Activated B cell treated with CpG ODN at 0.5 μM for 24 hours (primary cell): ENCODE data around the gene DEFB124. TPM values are rescaled to one million over a fixed set of nuclear protein-coding genes. Genes with fewer than 3 reads are reported as not detected.
A peak's percentile ranks its signal among the peaks of the same experiment; 100 is the strongest.
"Not testable (repeated sequence)": the region's sequence is repeated elsewhere in the genome, so short reads cannot be mapped to it uniquely, and the experiment has no call there.

Experiments
- ATAC-seq: fragments of 200-7000 bp; cut with Tn5 transposase; one replicate; pipeline ENCODE4 v1.10.0; 2021; ENCODE audit warnings: low read depth, mild to moderate bottlenecking, moderate library complexity
- CTCF ChIA-PET: fragments of 350-600 bp; sonication (Branson Sonifier 250); formaldehyde crosslinking; loops from one replicate; lab custom pipeline; 2021; ENCODE audit warnings: antibody characterized with exemption; lab: Charles Lee
- POLR2A ChIA-PET: fragments of 350-600 bp; sonication (Branson Sonifier 250); formaldehyde crosslinking; loops from one replicate; lab custom pipeline; 2021; ENCODE audit warnings: antibody characterized with exemption; lab: Charles Lee
- DNase-seq: peaks from one replicate; pipeline ENCODE4 v3.0.0; 2022
- H3K27ac Mint-ChIP-seq: one replicate; pipeline ENCODE4 v1.8.0; 2020; ENCODE audit warnings: mixed read lengths
- H3K27me3 Mint-ChIP-seq: one replicate; pipeline ENCODE4 v1.8.0; 2021; ENCODE audit warnings: mixed read lengths
- H3K36me3 Mint-ChIP-seq: one replicate; pipeline ENCODE4 v1.8.0; 2021; ENCODE audit warnings: low read depth, mixed read lengths
- H3K4me1 Mint-ChIP-seq: one replicate; pipeline ENCODE4 v1.8.0; 2021; ENCODE audit warnings: mixed read lengths
- H3K4me3 Mint-ChIP-seq: one replicate; pipeline ENCODE4 v1.8.0; 2020; ENCODE audit warnings: mild to moderate bottlenecking, mixed read lengths
- H3K9me3 Mint-ChIP-seq: one replicate; pipeline ENCODE4 v1.8.0; 2020; ENCODE audit warnings: mixed read lengths
- CTCF ChIP-seq: fragments of 200-600 bp; IDR thresholded peaks from one replicate; pipeline ENCODE4 v1.8.0; 2022; ENCODE audit warnings: antibody characterized with exemption, mild to moderate bottlenecking
- intact Hi-C: fragments of 100-400 bp; cut with micrococcal nuclease; formaldehyde crosslinking; loops from one replicate; pipeline ENCODE4 v1.15.1; 2024
- total RNA-seq: library from RNA; stranded (reverse); gene quantifications from 2 replicates; pipeline ENCODE4 v1.2.3, GENCODE V29; 2022

The DEFB124 gene
- total RNA-seq, 1 donor from 2014 or later = not detected

- H3K4me1 Mint-ChIP-seq = peaks cover 22% of the 10 kb centered on the region
- POLR2A ChIA-PET = no interaction called here
- ATAC-seq (peak; percentile 21), DNase-seq (no peak)
- CTCF ChIA-PET = no interaction called here
- peaks cover 37% of the 10 kb centered on the region for H3K27me3 Mint-ChIP-seq
- H3K4me3 Mint-ChIP-seq = no peak overlapping the region
- TF ChIP-seq CTCF = no peak
- intact Hi-C loops = no loop called here
- H3K36me3 Mint-ChIP-seq = no peaks in the 10 kb centered on the region
- peaks cover 3% of the 10 kb centered on the region for H3K9me3 Mint-ChIP-seq
- no peak overlapping the region for H3K27ac Mint-ChIP-seq
These were observed 860 bp downstream of the DEFB124 start for GRCh38 chr20:31474097-31474436.

- TF ChIP-seq CTCF = no peak
- ATAC-seq (no peak), DNase-seq (no peak)
- no peak overlapping the region for H3K4me3 Mint-ChIP-seq
- no peak overlapping the region for H3K27ac Mint-ChIP-seq
- H3K9me3 Mint-ChIP-seq = peaks cover 3% of the 10 kb centered on the region
- no peaks in the 10 kb centered on the region for H3K36me3 Mint-ChIP-seq
- H3K4me1 Mint-ChIP-seq = peaks cover 22% of the 10 kb centered on the region
- peaks cover 36% of the 10 kb centered on the region for H3K27me3 Mint-ChIP-seq
- intact Hi-C loops = no loop called here
- POLR2A ChIA-PET = no interaction called here
- CTCF ChIA-PET = no interaction called here
These were observed 1.4 kb downstream of the DEFB124 start for GRCh38 chr20:31473331-31474096.

GRCh38 chr20:31472395-31473330 is 2.3 kb downstream of the DEFB124 start:
- no peak for DNase-seq
- no peak for TF ChIP-seq CTCF
- Mint-ChIP-seq H3K27ac (no peak overlapping the region), H3K36me3 (no peaks in the 10 kb centered on the region), H3K9me3 (peaks cover 3% of the 10 kb centered on the region), H3K27me3 (peaks cover 34% of the 10 kb centered on the region), H3K4me3 (no peak overlapping the region), H3K4me1 (peaks cover 22% of the 10 kb centered on the region)
- ATAC-seq = no peak
- POLR2A ChIA-PET = no interaction called here
- intact Hi-C loops = no loop called here
- CTCF ChIA-PET = no interaction called here

GRCh38 chr20:31470946-31471345 is 4.0 kb downstream of the DEFB124 start:
- H3K4me3 Mint-ChIP-seq, intact Hi-C loops, H3K9me3 Mint-ChIP-seq, H3K36me3 Mint-ChIP-seq, DNase-seq, H3K27ac Mint-ChIP-seq, POLR2A ChIA-PET, ATAC-seq, CTCF ChIA-PET: not testable (repeated sequence)
- Mint-ChIP-seq H3K4me1 (peaks cover 22% of the 10 kb centered on the region), H3K27me3 (peaks cover 18% of the 10 kb centered on the region)

GRCh38 chr20:31454361-31454760 is 20.6 kb downstream of the DEFB124 start:
- H3K4me3 Mint-ChIP-seq = no peak overlapping the region
- DNase-seq (no peak), ATAC-seq (no peak)
- POLR2A ChIA-PET = no interaction called here
- peaks cover 6% of the 10 kb centered on the region for H3K27me3 Mint-ChIP-seq
- CTCF ChIA-PET = interaction anchor here (7.3 kb wide), 1 partner anchor 49 kb away, joined by 68 read pairs; no protein-coding TSS in a partner anchor
- TF ChIP-seq CTCF = no peak
- intact Hi-C loops = no loop called here
- H3K36me3 Mint-ChIP-seq = no peaks in the 10 kb centered on the region
- H3K27ac Mint-ChIP-seq = no peak overlapping the region
- no peaks in the 10 kb centered on the region for H3K4me1 Mint-ChIP-seq
- no peaks in the 10 kb centered on the region for H3K9me3 Mint-ChIP-seq
